ENCODE data around the gene CACNG5. TPM values are rescaled to one million over a fixed set of nuclear protein-coding genes. Genes with fewer than 3 reads are reported as not detected.

The CACNG5 gene
- total RNA-seq, 2 experiments from 2014 or later = not detected

- TF ChIP-seq, protein P1, sequence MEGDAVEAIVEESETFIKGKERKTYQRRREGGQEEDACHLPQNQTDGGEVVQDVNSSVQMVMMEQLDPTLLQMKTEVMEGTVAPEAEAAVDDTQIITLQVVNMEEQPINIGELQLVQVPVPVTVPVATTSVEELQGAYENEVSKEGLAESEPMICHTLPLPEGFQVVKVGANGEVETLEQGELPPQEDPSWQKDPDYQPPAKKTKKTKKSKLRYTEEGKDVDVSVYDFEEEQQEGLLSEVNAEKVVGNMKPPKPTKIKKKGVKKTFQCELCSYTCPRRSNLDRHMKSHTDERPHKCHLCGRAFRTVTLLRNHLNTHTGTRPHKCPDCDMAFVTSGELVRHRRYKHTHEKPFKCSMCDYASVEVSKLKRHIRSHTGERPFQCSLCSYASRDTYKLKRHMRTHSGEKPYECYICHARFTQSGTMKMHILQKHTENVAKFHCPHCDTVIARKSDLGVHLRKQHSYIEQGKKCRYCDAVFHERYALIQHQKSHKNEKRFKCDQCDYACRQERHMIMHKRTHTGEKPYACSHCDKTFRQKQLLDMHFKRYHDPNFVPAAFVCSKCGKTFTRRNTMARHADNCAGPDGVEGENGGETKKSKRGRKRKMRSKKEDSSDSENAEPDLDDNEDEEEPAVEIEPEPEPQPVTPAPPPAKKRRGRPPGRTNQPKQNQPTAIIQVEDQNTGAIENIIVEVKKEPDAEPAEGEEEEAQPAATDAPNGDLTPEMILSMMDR (IDR thresholded peaks at IDR 0.05) = no peak
- peaks cover 53% of the 10 kb centered on the region for H3K36me3 ChIP-seq (ENCODE audit: insufficient read depth, low read length)
- ATAC-seq (ENCODE audit: poor library complexity) (no peak), DNase-seq (no peak)
- peaks cover 5% of the 10 kb centered on the region for H3K4me1 ChIP-seq (ENCODE audit: insufficient read depth, low read length)
- H3K4me3 Mint-ChIP-seq = no peak overlapping the region
- no peak overlapping the region for H3K27ac Mint-ChIP-seq
- H3K9me3 Mint-ChIP-seq = no peaks in the 10 kb centered on the region
- H3K27me3 Mint-ChIP-seq = no peaks in the 10 kb centered on the region
- no peak overlapping the region for H3K27ac ChIP-seq (ENCODE audit: low read depth in 1 of 2, low read length in 2 of 2)
- H3K4me1 Mint-ChIP-seq (ENCODE audit: low read depth) = peaks cover 15% of the 10 kb centered on the region
- POLR2A ChIA-PET = no interaction called here
- H3K27me3 ChIP-seq (ENCODE audit: control insufficient read depth in 1 of 2, insufficient read depth in 2 of 2, low read length in 2 of 2) = no peaks in the 10 kb centered on the region
- H3K9me3 ChIP-seq (ENCODE audit: control insufficient read depth in 1 of 2, insufficient read depth in 1 of 2, low read length in 2 of 2) = no peaks in the 10 kb centered on the region
- intact Hi-C loops (cut with DNase I, micrococcal nuclease) = no loop called here
- no peak overlapping the region for H3K4me3 ChIP-seq (ENCODE audit: low read length)
- H3K36me3 Mint-ChIP-seq (ENCODE audit: low read depth) = peaks cover 83% of the 10 kb centered on the region
- CTCF ChIA-PET = no interaction called here
Observed at GRCh38 chr17:66789093-66789492, 45.8 kb upstream of the CACNG5 start.

DNA sequence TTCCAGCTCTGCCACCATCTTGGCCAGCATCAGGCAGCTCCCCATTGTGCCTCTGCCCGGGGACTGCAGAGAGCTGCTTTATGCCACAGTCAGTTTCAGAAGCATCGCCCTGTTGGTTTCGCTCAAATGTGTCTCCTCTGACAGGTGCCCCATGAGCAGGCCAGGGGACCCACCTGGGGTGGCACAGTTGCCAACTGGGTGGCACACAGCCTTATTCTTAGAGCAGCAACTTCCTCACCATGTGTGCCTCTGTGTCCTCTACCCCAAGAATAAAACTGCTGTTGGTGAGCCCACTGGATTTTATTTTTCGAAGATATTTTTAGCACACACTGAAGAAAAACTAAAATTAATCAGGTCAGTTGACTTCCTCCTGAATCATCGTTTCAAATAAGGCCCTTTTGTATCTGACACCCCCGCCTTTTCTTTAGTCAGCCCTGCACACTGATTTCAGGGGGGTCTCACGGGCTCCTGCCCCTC is 44.9 kb upstream of the CACNG5 start:
- DNase-seq = no peak
- no peak overlapping the region for H3K4me3 Mint-ChIP-seq
- POLR2A ChIA-PET = no interaction called here

DNA sequence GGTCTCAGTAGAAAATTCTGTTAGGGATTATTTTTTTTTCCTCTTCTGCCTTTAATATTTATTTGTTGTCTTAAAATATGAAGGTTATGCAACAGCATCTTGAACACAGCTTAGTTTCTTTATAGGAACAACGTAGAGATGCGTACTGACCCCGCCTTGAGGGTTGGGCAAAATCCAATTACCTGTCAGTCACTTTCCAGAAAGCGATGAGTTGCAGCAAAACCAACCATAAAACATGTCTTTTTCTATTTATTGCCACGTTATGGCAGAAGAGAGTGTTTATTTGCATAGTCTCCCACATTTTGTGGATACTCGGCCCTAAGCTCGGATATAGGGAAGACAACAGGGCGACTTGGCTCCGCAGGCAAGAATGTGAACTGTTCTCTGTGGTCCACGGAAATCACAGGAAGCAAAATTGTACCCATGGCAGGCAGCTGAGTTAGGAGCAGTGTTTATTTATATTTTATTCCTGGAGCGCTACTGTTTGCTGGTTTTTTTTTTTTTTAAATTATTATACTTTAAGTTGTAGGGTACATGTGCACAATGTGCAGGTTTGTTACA is 44.3 kb upstream of the CACNG5 start:
- Histone ChIP-seq H3K36me3 (ENCODE audit: insufficient read depth, low read length) (peaks cover 60% of the 10 kb centered on the region), H3K4me3 (ENCODE audit: low read length) (no peak overlapping the region), H3K9me3 (ENCODE audit: control insufficient read depth in 1 of 2, insufficient read depth in 1 of 2, low read length in 2 of 2) (no peaks in the 10 kb centered on the region), H3K4me1 (ENCODE audit: insufficient read depth, low read length) (peaks cover 5% of the 10 kb centered on the region), H3K27ac (ENCODE audit: low read depth in 1 of 2, low read length in 2 of 2) (no peak overlapping the region), H3K27me3 (ENCODE audit: control insufficient read depth in 1 of 2, insufficient read depth in 2 of 2, low read length in 2 of 2) (no peaks in the 10 kb centered on the region)
- H3K4me3 Mint-ChIP-seq = no peak overlapping the region
- peaks cover 85% of the 10 kb centered on the region for H3K36me3 Mint-ChIP-seq (ENCODE audit: low read depth)
- POLR2A ChIA-PET = no interaction called here
- intact Hi-C loops (cut with DNase I, micrococcal nuclease) = no loop called here
- no peak overlapping the region for H3K27ac Mint-ChIP-seq
- CTCF ChIA-PET = no interaction called here
- DNase-seq (no peak), ATAC-seq (ENCODE audit: poor library complexity) (no peak)
- TF ChIP-seq, protein P1 (IDR thresholded peaks at IDR 0.05) = no peak
- H3K27me3 Mint-ChIP-seq = no peaks in the 10 kb centered on the region
- H3K9me3 Mint-ChIP-seq = no peaks in the 10 kb centered on the region
- H3K4me1 Mint-ChIP-seq (ENCODE audit: low read depth) = peaks cover 15% of the 10 kb centered on the region

More for the DNA sequence above, 44.9 kb upstream of the CACNG5 start:
- H3K9me3 Mint-ChIP-seq = no peaks in the 10 kb centered on the region
- H3K27me3 ChIP-seq (ENCODE audit: control insufficient read depth in 1 of 2, insufficient read depth in 2 of 2, low read length in 2 of 2) = no peaks in the 10 kb centered on the region
- intact Hi-C loops (cut with DNase I, micrococcal nuclease) = no loop called here
- CTCF ChIA-PET = no interaction called here
- peaks cover 15% of the 10 kb centered on the region for H3K4me1 Mint-ChIP-seq (ENCODE audit: low read depth)
- TF ChIP-seq, protein P1 (IDR thresholded peaks at IDR 0.05) = no peak
- H3K27me3 Mint-ChIP-seq = no peaks in the 10 kb centered on the region
- ATAC-seq (ENCODE audit: poor library complexity) = no peak
- peaks cover 55% of the 10 kb centered on the region for H3K36me3 ChIP-seq (ENCODE audit: insufficient read depth, low read length)
- H3K36me3 Mint-ChIP-seq (ENCODE audit: low read depth) = peaks cover 87% of the 10 kb centered on the region
- no peak overlapping the region for H3K27ac ChIP-seq (ENCODE audit: low read depth in 1 of 2, low read length in 2 of 2)
- H3K4me1 ChIP-seq (ENCODE audit: insufficient read depth, low read length) = peaks cover 5% of the 10 kb centered on the region
- no peaks in the 10 kb centered on the region for H3K9me3 ChIP-seq (ENCODE audit: control insufficient read depth in 1 of 2, insufficient read depth in 1 of 2, low read length in 2 of 2)
- no peak overlapping the region for H3K4me3 ChIP-seq (ENCODE audit: low read length)
- H3K27ac Mint-ChIP-seq = no peak overlapping the region

All from CD4-positive, alpha-beta T cell (primary cell).